A673 (cell line): Measurements from ENCODE around the gene STARD13.

Source experiments
- EZH2 ChIP-seq: fragments of 200-600 bp; sonication (generic); IDR thresholded peaks from 2 replicates; pipeline ENCODE4 v1.6.1; 2017; ENCODE audit warnings: borderline replicate concordance, low read depth, mild to moderate bottlenecking, mixed read lengths, antibody characterized with exemption, low read length; ENCODE audit not compliant: poor library complexity, severe bottlenecking
- TF ChIP-seq, protein P1 (sequence below): fragments of 300-800, 200-600 bp; sonication (generic); conservative IDR thresholded peaks from 2 replicates; pipeline ENCODE4 v1.5.1; 2017; ENCODE audit warnings: low read depth, mild to moderate bottlenecking, antibody characterized with exemption, low read length, moderate library complexity, mixed read lengths

DNA sequence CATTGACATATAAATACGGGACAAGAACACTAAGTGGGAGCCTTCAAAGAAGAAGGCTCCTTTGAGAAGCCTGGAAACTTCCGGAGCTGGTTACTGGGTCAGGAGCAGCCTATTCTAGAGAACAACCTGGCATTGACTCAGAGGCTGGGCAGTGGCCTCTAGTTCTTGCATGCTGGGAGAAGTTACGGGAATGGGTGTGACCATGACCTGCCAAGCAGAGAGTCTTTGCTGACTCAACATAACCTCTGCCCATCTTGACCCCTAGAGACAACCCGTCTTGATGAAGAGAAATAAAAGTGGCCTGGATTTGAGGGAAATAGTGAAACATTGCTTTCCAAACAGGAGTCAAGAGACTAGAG lies 21.0 kb downstream of the STARD13 start:
- TF ChIP-seq, protein P1, sequence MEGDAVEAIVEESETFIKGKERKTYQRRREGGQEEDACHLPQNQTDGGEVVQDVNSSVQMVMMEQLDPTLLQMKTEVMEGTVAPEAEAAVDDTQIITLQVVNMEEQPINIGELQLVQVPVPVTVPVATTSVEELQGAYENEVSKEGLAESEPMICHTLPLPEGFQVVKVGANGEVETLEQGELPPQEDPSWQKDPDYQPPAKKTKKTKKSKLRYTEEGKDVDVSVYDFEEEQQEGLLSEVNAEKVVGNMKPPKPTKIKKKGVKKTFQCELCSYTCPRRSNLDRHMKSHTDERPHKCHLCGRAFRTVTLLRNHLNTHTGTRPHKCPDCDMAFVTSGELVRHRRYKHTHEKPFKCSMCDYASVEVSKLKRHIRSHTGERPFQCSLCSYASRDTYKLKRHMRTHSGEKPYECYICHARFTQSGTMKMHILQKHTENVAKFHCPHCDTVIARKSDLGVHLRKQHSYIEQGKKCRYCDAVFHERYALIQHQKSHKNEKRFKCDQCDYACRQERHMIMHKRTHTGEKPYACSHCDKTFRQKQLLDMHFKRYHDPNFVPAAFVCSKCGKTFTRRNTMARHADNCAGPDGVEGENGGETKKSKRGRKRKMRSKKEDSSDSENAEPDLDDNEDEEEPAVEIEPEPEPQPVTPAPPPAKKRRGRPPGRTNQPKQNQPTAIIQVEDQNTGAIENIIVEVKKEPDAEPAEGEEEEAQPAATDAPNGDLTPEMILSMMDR = no peak
- TF ChIP-seq EZH2 = no peak
